NCI-H146 treated with DMSO at 0.1 percent for 48 hours (cell line): ENCODE measurements around the gene BAZ1A.

Source experiments
- DNase-seq: peaks from one replicate; lab custom pipeline; 2025; ENCODE audit not compliant: unreplicated experiment; lab: John Stamatoyannopoulos, UW

Gene BAZ1A, protein sequence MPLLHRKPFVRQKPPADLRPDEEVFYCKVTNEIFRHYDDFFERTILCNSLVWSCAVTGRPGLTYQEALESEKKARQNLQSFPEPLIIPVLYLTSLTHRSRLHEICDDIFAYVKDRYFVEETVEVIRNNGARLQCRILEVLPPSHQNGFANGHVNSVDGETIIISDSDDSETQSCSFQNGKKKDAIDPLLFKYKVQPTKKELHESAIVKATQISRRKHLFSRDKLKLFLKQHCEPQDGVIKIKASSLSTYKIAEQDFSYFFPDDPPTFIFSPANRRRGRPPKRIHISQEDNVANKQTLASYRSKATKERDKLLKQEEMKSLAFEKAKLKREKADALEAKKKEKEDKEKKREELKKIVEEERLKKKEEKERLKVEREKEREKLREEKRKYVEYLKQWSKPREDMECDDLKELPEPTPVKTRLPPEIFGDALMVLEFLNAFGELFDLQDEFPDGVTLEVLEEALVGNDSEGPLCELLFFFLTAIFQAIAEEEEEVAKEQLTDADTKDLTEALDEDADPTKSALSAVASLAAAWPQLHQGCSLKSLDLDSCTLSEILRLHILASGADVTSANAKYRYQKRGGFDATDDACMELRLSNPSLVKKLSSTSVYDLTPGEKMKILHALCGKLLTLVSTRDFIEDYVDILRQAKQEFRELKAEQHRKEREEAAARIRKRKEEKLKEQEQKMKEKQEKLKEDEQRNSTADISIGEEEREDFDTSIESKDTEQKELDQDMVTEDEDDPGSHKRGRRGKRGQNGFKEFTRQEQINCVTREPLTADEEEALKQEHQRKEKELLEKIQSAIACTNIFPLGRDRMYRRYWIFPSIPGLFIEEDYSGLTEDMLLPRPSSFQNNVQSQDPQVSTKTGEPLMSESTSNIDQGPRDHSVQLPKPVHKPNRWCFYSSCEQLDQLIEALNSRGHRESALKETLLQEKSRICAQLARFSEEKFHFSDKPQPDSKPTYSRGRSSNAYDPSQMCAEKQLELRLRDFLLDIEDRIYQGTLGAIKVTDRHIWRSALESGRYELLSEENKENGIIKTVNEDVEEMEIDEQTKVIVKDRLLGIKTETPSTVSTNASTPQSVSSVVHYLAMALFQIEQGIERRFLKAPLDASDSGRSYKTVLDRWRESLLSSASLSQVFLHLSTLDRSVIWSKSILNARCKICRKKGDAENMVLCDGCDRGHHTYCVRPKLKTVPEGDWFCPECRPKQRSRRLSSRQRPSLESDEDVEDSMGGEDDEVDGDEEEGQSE (N-terminal part only)

DNA sequence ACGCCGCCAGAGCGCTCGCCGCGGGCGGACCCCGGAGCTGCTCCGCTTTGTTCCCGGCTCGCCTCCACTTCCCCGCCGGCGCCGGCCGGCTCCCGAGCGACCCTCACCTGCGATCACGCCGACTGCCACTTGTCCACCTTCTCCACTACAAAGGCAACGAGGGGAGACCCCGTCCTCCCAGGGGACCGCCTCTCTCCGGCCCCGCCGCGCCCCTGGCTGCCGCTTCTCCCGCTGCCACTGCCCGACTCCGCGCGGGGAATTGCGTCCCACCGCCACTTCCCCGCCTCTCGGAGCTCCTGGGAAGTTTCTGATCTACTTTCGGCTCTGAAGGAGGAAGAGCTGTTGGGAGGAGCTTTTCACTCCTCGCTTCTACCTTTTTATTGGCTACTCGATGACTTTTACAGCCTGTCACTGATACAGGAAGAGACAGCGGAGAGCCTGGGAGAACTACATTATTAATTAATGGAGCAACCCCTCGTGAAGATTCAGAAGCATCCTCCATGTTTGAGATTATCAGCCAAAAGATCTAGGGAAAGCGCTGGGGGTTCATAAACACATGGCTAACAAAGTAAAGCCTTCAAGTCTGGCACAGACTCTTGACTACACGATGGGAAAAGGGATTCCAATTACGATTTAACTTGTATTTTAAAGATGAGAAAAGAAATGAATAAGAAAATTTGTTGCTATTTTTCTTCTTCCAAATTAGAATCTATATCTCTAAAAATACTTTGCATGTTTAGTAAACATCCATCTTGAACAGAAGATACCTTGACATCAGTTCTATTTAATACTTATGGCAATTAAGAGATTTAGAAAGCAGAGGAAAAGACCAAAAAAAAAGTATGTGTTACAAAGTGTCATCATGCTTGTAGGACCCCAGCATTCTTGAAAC, at the start of gene BAZ1A:
BAZ1A (minus strand) TSS at position 330 of the 892 bp plus-strand sequence. CDS start 756 bp downstream, outside the sequence.
- peak; percentile 77 for DNase-seq

DNA sequence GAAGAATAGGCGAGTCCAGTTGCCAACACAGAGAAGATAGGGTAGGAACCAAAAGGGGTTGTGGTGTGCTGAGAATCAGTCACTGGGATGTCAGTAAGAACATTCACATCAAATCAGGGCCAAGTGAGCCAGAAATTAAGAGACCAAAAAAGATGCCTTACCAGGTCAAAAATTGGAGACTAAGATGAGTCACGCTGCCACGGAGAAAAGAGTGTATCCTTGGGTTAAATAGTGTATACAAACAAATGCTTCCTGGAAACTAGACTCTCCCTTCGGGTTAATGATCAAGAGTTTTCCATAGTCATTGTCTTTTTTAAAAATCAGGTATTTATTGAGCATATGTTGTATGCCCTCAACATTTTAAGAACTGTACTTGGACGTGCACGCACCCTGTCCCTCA, 45.2 kb upstream of the BAZ1A start:
- no peak for DNase-seq

DNA sequence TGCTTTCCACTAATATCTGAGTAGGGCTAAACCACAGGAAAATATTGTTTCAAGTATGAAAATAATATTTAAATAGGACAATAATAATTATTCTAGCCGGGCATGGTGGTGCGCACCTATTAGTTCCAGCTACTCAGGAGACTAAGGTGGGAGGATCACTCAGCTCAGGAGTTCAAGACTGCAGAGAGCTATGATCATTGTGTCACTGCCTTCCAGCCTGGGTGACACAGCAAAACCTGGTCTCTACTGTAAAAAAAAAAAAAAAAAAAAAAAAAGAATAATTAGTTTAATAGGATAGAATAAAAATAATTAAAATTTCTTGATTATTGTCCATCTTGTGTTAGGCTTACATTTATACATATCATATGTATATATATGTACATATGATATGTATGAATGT, 38.5 kb upstream of the BAZ1A start:
- DNase-seq: no peak

DNA sequence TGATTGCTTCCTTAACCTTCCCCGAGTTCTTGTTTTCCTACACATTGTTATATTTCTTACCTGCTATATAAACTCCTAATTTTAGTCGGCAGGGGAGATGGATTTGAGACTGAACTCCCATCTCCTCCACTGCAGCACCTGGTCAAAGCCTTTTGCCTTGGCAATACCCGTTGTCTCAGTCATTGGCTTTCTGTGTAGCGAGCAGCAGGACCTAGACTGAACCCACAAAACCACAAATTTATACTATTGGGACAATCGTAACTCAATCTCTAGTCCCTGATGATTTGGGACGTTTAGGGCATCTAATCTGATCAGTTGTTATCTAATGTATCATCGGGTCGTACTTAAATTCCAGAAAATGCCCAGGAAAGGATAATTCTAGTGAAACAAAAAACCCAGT, 37.8 kb upstream of the BAZ1A start:
- no peak for DNase-seq

DNA sequence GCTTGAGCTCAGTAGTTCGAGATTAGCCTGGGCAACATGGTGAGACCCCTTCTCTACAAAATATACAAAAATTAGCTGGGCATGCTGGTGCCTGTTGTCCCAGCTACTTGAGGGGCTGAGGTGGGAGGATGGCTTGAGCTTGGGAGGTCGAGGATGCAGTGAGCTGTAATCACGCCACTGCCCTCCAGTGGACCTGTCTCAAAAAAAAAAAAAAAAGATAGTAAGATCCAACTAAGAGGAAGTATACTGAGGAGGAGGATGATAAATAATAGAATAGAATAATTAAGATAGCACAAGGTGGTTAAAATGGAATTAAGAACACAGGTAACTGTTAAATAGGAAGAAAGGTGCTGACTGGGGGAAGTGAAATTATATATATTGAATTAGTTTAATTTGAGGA, 37.0 kb upstream of the BAZ1A start:
- DNase-seq: no peak

DNA sequence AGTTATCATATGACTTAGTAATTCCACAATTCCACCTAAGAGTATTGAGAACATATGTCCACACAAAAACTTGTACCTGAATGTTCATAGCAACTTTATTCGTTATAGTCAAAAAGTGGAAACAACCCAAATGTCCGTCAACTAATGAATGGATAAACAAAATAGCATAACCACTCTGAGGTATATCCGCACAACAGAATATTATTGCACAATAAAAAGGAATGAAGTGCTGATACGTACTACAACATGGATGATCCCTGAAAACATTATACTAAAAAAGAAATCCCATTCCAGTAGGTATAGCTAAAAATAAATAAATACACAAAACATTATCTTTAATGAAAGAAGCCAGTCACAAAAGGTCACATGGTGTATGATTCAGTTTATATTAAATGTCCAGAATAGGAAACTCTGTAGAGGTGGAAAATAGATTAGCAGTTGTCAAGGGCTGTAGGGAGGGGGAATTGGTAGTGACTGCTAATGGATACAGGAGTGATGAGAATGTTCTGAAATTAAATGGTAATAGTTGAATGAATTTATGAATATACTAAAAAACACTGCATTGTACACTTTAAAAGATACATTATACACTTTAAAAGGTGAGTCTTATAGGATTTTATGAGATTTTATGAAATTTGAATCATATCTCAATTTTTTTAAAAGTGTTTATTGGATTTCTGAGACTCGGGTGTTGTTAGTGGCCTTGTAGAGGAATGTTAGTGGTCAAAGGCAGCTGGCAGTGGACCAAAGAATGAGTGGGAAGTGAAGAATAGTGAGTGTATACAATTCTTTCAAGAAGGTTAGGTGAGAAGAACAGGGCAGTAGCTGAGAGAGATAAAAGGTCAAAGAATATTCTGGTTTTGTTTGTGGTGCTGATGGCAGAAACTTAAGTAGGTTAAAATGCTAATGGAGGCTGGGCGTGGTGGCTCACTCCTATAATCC, 36.3 kb upstream of the BAZ1A start:
- DNase-seq: no peak

DNA sequence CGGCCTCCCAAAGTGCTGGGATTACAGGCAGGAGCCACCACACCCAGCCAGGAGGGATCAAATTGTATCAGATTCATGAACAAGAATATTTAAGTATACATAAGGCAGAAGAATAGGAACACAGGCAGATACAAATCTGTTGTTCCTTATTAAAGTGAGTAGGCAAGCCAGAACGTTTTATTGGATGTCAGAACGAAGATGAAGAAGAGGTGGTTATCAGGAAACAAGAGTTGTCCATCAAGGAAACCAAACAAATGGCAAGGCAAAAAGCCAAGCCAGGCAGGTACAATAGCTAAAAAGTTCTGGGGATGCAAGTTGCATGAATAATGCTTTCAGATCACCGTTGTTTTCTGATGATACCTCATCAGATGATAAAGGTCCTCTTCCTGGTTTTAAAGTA, 31.1 kb upstream of the BAZ1A start:
- DNase-seq: no peak

DNA sequence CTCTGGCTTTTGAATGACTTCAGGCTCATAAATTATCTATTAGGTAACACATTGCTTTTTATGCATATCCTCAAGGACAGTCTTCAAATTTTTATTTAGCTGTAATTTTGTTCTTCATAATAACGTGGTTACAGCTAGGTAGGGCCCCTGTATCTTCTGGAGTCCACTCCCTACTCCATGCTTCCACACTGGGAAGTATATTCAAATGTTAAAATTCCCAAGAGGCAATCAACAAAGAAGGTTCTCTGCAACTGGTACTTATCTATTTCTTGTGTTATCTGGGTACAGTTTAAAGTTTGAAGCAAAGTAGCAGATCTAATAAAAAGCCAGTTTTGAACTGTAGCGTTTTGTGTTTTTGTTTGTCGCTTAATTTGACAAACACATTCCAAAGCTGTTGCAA, 20.1 kb upstream of the BAZ1A start:
- no peak for DNase-seq

DNA sequence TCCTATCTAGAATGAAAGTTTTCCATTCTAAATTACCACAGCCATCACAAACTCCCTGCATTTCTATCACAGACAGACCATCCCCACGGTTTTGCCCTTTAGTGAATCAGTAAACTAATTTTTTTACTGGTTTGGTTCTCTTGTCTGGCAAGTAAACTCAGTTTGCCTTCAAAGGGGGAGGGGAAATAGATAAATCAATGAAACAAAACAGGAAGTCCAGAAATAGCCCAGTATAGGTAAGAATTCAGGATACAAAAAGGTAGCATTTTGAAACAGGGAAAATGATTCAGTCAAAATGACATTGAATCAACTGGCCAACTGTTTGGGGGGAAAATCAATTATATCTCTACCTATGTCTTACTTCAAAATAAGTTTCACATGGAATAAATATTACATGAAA, 15.8 kb upstream of the BAZ1A start:
- DNase-seq: no peak

DNA sequence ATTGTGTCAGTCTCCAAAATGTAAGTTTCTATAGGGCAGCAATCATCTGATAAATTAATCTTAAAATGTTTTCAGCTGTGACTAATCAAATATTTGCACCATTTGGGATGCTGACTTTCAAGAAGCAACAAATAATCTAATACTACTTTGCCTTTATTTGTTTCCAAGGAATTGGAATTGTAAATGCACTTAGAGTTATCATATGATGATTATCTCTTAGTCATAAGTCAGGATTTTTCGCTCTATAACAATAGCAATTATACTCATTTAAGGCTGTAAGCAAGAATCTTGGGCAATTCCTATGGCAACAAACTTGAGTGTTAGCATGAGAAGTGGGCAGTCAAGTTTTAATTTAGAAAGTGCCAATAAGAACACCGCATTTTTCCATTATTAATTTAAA, 13.0 kb upstream of the BAZ1A start:
- no peak for DNase-seq

DNA sequence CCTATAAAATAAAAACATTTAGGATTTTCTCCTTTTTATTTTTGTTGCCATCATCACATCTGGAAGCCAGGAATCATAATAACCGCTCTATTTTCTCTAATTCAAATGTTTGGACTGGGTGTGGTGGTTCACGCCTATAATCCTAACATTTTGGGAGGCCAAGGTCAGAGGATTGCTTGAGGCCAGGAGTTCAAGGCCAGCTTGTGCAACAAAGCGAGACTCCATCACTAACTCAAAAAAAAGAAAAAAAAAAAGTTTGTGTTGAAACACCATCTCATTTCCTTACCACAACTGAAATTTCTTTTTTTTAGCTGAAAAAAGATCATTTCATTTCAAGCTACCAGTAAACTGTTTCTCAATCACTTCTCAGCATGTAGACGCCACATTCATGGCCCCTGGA, 8.8 kb upstream of the BAZ1A start:
- no peak for DNase-seq

DNA sequence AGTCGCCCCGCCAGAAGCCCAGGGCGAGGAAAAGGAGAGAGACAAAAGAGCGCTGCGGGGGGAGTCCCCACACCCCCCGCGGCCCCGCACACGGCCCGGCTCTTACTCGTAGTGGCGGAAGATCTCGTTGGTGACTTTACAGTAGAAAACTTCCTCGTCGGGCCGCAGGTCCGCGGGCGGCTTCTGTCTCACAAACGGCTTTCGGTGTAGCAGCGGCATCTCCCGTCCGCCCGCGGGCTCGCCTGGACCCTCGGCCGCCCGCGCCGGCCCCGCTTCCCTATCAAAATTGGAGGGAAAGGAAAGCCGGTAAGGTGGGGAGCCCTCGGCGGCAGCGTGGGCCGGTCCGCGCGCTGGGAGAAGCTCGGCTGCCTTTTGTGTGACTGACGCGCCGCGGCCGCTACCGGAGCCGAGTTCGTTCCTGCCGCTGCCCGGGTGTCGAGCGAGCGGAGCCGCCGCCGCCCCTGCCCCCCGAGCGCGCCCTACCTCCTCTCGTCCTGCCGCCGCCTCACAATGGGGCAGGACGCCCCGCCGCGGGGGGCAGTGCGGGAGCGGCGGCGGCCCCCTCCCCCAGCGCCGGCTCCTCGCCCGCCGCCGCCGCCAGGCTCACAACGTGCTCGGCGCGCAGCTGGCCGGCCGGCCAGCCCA, 652 bp downstream of the BAZ1A start:
- peak; percentile 9 for DNase-seq

DNA sequence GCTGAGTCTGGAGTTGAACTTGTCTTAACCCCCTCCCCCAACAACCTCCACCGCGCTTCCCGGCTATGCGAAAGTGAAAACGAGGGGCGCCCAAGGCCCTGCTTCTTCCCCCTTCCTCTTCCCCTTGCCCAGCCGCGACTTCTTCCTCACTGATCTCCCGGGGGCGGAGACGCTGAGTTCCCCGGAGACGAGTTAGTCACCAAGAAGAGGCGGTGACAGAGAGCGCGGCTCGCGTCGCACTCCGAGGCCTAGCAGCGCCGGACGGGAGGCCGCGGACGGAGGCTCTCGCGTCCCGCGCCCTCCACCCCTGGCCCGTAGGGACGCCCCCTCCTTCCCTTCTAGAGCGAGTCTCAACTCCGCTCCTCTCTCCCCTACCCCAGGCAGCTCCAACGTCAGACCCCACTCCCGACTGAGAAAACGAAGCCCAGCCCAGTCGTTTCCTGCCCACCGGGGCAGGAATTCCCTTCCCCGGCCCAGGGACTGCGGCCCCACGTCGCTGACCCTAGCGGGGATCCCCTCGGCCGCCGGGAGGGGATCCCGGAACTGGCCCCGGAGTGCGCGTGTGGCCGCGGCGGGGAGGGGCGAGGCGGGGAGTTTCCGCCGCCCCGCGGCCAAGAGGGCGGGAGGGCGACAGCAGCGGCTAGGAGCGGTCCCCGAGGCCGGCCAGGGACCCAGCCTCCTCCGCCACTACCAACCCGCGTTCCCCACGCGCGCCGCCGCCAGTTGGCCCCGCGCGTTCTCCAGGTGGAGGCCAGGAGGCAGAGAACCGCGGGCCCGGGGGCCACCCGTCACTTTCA, 1.4 kb downstream of the BAZ1A start:
- no peak for DNase-seq

DNA sequence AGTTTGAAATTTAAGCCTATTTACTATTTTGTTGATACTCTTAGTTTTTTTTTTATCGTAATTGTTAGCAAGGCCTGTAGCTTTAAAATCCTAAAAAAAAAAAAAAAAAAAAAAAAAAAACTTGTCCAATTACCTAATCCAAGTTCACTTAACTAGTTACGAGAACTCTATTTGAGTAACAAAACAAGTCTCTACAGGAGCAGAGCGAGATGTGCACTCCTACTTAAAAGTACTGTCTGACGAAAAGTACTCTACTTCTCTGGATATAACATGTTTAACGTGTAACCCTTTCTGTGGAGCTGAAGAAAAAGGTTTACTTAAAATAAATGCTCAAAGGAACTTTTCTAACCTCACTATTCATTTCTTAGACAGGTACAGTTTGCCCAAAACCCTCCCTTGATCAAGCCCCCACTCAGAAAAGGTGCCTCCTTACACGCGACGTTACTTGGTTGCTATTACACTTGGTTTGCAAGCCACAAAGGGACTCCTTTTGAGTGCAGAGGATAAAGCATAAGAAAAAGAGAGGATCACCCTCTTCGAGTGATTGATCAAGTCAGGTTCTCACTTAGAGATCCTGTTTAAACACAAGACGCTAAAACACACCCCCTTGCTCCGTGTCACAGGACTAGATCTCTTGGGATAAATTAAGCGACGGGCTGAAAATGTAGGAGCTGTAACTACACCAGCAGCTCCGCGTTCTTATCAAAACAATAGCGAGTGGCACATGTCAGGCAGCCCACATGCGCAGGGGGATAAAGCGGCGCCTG, 2.2 kb downstream of the BAZ1A start:
- DNase-seq: peak; percentile 27

DNA sequence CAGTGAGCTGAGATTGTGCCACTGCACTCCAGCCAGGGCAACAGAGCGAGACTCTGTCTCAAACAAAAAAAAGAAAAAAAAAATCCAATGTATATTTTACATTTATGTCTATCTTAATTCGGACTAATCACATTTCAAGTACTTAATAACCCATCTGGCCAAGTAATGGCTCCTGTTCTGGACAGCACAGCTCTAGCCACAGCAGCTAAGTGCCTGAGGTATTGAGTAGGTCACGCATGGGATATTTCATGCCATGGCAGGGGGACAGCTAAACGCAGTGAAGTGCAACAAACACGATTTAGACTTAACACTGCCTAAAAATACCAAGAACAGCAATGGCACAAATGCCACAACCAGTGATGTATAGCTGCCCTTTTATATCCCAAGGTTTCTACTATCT, 8.0 kb downstream of the BAZ1A start:
- no peak for DNase-seq

DNA sequence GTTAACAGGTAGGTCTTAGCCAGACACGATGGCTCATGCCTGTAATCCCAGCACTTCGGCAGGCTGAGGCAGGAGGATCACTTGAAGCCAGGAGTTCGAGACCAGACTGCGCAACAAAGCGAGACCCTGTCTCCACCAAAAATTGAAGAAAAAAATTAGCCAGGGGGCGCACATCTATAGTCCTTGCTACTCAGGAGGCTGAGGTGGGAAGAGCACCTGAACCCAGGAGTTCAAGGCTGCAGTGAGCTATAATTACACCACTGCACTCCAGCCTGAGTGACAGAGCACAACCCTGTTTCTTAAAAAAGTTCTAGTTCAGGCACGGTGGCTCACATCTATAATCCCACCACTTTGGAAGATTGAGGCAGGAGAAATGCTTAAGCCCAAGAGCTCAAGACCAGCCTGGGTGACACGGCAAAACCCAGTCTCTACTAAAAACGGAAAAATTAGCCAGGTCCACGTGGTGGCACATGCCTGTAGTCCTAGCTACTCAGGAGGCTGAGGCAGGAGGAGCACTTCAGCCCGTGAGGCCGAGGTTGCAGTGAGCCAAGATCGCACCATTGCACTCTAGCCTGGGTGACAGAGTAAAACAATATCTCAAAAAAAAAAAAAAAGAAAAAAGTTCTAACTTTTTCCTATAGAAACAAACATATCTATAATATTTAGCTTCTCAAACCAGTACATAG, 9.1 kb downstream of the BAZ1A start:
- no peak for DNase-seq

DNA sequence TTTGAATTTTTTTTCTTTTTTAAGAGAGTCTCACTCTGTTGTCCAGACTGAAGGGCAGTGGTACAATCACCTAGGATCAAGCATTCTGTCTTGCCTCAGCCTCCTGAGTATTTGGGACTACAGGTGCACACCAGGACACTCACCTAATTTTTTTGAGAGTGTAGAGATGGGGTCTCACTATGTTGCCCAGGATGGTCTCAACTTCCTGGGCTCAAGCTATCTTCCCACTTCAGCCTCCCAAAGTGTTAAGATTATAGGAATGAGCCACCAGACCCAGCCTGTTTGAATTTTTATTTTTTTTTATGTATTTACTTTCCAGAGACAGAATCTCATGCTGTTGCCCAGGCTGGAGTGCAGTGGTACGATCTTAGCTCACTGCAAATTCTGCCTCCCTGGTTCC, 11.3 kb downstream of the BAZ1A start:
- no peak for DNase-seq
